Testis (tissue), 2 donors: ENCODE data around the gene VAMP5.

ENCODE experiments used
- CTCF ChIP-seq, 3 experiments: fragments of 450-650 bp in 2 of 3; fragments of 200-600 bp in 1 of 3; sonication (generic) in 1 of 3; IDR thresholded peaks; one replicate each; pipeline ENCODE4 v1.5.1; 2016 to 2019; ENCODE audit warnings: antibody characterized with exemption in 3 of 3, mild to moderate bottlenecking in 2 of 3, moderate library complexity in 1 of 3
- POLR2A ChIP-seq: fragments of 450-650 bp; IDR thresholded peaks from one replicate; pipeline ENCODE4 v1.6.1; 2017; ENCODE audit warnings: antibody characterized with exemption, mild to moderate bottlenecking, moderate library complexity

- no peak for TF ChIP-seq CTCF (IDR thresholded peaks at IDR 0.05)
- no peak for TF ChIP-seq POLR2A
Measured at GRCh38 chr2:85539361-85540132, 44.7 kb upstream of the VAMP5 start.
